Measurements from ENCODE around the gene PITX1.

Gene PITX1

GRCh38 chr5:135061001-135061400 is 27.0 kb upstream of the PITX1 start:
- no peak for DNase-seq

GRCh38 chr5:135060021-135060420 is 26.0 kb upstream of the PITX1 start:
- DNase-seq: no peak

GRCh38 chr5:135059000-135059923 is 25.2 kb upstream of the PITX1 start:
- DNase-seq: no peak

- DNase-seq: no peak
Measured at GRCh38 chr5:135058331-135058732, 24.3 kb upstream of the PITX1 start.

GRCh38 chr5:135057233-135057632 is 23.2 kb upstream of the PITX1 start:
- no peak for DNase-seq

- DNase-seq: no peak
Measured at GRCh38 chr5:135056316-135057030, 22.4 kb upstream of the PITX1 start.

GRCh38 chr5:135055396-135055795 is 21.4 kb upstream of the PITX1 start:
- DNase-seq: no peak

GRCh38 chr5:135054546-135054945 is 20.5 kb upstream of the PITX1 start:
- no peak for DNase-seq

- no peak for DNase-seq
Measured at GRCh38 chr5:135053989-135054388, 20.0 kb upstream of the PITX1 start.

GRCh38 chr5:135053278-135053677 is 19.2 kb upstream of the PITX1 start:
- no peak for DNase-seq

GRCh38 chr5:135052511-135053145 is 18.6 kb upstream of the PITX1 start:
- no peak for DNase-seq

- no peak for DNase-seq
Measured at GRCh38 chr5:135051872-135052271, 17.8 kb upstream of the PITX1 start.

- DNase-seq: no peak
Measured at GRCh38 chr5:135051399-135051798, 17.4 kb upstream of the PITX1 start.

- DNase-seq: no peak
Measured at GRCh38 chr5:135050244-135050767, 16.3 kb upstream of the PITX1 start.

GRCh38 chr5:135048930-135049329 is 14.9 kb upstream of the PITX1 start:
- DNase-seq: no peak

- no peak for DNase-seq
Measured at GRCh38 chr5:135048286-135048685, 14.3 kb upstream of the PITX1 start.

GRCh38 chr5:135047347-135047695 is 13.3 kb upstream of the PITX1 start:
- DNase-seq: no peak

GRCh38 chr5:135046661-135047346 is 12.8 kb upstream of the PITX1 start:
- no peak for DNase-seq

- no peak for DNase-seq
Measured at GRCh38 chr5:135045488-135045887, 11.5 kb upstream of the PITX1 start.

- DNase-seq: no peak
Measured at GRCh38 chr5:135042595-135042994, 8.6 kb upstream of the PITX1 start.

- DNase-seq: no peak
Measured at GRCh38 chr5:135041726-135042125, 7.7 kb upstream of the PITX1 start.

GRCh38 chr5:135041145-135041587 is 7.1 kb upstream of the PITX1 start:
- no peak for DNase-seq
